Bronchial epithelial cell (primary cell): ENCODE data around the gene UNC13A. TPM values are rescaled to one million over a fixed set of nuclear protein-coding genes. Genes with fewer than 3 reads are reported as not detected.

ENCODE experiments used
- DNase-seq: peaks from one replicate; pipeline ENCODE4 v3.0.0-alpha.2; 2010; ENCODE audit warnings: low read depth
- FAIRE-seq: peaks from 2 replicates; lab custom pipeline; 2011; peaks lifted over from hg19 to GRCh38; lab: Jason Lieb, UNC
- H3K27me3 ChIP-seq: 2 replicates; pipeline ENCODE4 v1.5.1; 2011; ENCODE audit warnings: low read length; ENCODE audit not compliant: control insufficient read depth, insufficient read depth
- H3K36me3 ChIP-seq: 2 replicates; pipeline ENCODE4 v1.5.1; 2011; ENCODE audit warnings: low read length; ENCODE audit not compliant: control insufficient read depth, insufficient read depth
- H3K4me3 ChIP-seq: 2 replicates; pipeline ENCODE4 v1.5.1; 2011; ENCODE audit warnings: mild to moderate bottlenecking, low read depth, low read length, control low read depth
- CTCF ChIP-seq: IDR thresholded peaks from 2 replicates; pipeline ENCODE4 v1.5.1; 2011; ENCODE audit warnings: mild to moderate bottlenecking, moderate library complexity, low read length, control low read depth, inconsistent platforms; ENCODE audit not compliant: insufficient read depth, severe bottlenecking
- total RNA-seq: library from RNA; depleted of rRNA; stranded (reverse); fragments of >200 nt; gene quantifications from 2 replicates; pipeline ENCODE4 v1.2.1, GENCODE V29; 2014

Gene UNC13A
- under 0.01 TPM in 1 of 2 replicates, not detected in the other for total RNA-seq

DNA sequence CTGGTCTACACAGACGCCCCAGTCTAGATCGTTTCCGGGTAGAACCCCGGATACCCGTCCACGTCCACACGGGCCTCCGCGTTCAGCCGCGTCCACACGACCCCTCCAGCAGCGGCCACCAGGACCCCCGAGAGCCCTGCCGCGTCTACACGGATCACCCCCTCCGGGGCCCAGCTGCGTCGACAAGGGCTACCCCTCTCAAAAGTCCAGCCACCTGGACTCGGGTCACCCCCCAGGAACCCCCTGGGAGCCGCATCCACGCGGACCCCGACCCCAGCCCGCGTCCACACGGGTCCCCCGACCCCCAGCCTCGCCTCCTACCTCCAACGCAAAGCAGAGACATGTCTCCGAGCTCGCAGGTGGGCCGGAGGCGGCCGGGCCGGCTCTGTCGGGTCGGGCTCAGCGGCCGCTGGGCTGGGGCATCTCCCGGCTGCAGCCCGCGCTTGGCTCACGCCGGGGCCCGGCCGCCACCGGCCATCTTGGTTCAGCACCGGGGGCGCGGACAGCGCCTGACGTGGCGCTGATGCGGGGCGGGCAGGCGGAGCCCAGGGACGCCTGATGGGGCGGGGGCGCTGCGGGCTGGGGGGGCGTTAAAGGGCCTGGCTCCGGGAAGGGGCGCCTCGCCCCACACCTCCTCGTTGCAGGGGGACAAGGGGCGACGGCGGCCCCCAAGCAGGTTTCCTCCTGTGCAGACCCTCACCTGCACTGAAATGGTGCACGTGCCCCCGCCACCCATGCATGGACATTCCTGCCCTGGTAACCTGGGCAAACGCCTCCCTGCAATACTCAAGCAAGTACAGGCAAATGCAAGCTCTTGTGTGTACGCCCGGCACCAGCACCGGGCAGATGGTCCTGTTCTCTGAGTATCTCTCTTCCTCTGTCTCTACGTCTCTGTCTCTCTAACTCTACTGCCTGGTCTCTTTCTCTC lies at the start of gene UNC13A:
TSS of gene UNC13A (minus strand) at position 498 of the 928 bp plus-strand sequence. CDS start at position 343, 155 bp downstream.
- H3K27me3 ChIP-seq = peaks cover 7% of the 10 kb centered on the region
- no peaks in the 10 kb centered on the region for H3K36me3 ChIP-seq
- no peak for TF ChIP-seq CTCF
- FAIRE-seq (no peak), DNase-seq (no peak)
- H3K4me3 ChIP-seq = no peak within 1 kb of the TSS

DNA sequence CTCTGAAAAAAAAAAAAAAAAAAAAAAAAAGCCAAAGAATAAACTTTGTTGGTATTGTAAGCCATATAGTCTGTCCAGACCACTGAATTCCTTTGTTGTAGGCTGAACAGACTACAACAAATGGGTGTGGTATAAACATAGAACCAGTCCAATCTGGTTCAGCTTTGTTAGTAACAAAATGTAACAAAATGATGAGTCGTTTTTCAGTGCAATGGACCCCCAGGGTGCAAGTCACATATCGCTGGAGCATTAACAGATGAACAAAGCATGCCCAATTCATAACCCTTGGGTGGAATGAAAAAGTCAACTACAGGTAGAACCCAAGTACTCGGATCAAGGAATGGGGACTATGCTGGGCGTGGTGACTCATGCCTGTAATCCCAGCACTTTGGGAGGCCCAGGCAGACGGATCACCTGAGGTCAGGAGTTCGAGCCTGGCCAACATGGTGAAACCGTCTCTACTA lies 49.6 kb upstream of the UNC13A start:
- no peak for FAIRE-seq
- no peak for TF ChIP-seq CTCF
- DNase-seq = no peak
- Histone ChIP-seq H3K36me3 (peaks cover 8% of the 10 kb centered on the region), H3K4me3 (no peak overlapping the region), H3K27me3 (no peaks in the 10 kb centered on the region)

DNA sequence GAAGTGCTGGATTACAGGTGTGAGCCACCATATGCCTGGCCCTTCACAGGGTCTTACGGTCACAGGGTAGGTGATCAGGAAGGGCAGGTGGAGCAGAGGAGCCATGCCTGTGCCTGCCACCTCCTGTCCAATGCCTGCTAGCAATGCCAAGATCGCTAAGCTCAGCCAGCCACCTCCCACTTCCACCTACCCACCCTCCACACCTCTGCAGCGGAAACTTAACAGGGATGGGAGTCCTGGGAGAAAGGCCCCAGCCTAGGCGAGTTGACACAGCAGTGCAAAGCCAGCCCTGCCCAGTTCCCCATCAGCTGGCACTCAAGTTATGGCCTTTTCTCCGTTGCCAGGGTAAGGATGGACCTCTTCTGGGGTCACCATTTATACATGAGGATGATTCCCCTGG lies 47.3 kb upstream of the UNC13A start:
- no peak for DNase-seq
- FAIRE-seq = no peak
- H3K4me3 ChIP-seq = no peak overlapping the region
- H3K36me3 ChIP-seq = peaks cover 8% of the 10 kb centered on the region
- TF ChIP-seq CTCF = no peak
- H3K27me3 ChIP-seq = no peaks in the 10 kb centered on the region

- Histone ChIP-seq H3K36me3 (peaks cover 8% of the 10 kb centered on the region), H3K27me3 (no peaks in the 10 kb centered on the region), H3K4me3 (no peak overlapping the region)
- no peak for DNase-seq
- no peak for FAIRE-seq
- no peak for TF ChIP-seq CTCF
Measured at GRCh38 chr19:17734146-17734545, 46.0 kb upstream of the UNC13A start.

DNA sequence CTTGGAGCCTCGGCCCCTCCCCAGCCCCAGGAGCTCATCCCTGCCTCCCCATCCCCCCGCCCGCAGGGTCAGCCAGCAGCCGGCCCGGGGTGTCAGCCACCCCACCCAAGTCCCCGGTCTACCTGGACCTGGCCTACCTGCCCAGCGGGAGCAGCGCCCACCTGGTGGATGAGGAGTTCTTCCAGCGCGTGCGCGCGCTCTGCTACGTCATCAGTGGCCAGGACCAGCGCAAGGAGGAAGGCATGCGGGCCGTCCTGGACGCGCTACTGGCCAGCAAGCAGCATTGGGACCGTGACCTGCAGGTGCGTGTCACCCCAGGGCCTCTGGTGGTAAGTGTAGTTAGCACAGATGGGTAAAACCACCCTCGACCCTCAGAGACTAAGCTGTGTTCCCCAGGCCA lies 45.0 kb upstream of the UNC13A start:
- FAIRE-seq (no peak), DNase-seq (no peak)
- Histone ChIP-seq H3K36me3 (peaks cover 8% of the 10 kb centered on the region), H3K4me3 (no peak overlapping the region), H3K27me3 (no peaks in the 10 kb centered on the region)
- TF ChIP-seq CTCF = no peak
